GM12872 (cell line): ENCODE results near the gene SMU1.

Experiments used
- CTCF ChIP-seq: IDR thresholded peaks from 3 replicates; pipeline ENCODE4 v1.5.1; 2011; ENCODE audit warnings: low read depth, mild to moderate bottlenecking, low read length, moderate library complexity; ENCODE audit not compliant: insufficient read depth

The SMU1 gene

DNA sequence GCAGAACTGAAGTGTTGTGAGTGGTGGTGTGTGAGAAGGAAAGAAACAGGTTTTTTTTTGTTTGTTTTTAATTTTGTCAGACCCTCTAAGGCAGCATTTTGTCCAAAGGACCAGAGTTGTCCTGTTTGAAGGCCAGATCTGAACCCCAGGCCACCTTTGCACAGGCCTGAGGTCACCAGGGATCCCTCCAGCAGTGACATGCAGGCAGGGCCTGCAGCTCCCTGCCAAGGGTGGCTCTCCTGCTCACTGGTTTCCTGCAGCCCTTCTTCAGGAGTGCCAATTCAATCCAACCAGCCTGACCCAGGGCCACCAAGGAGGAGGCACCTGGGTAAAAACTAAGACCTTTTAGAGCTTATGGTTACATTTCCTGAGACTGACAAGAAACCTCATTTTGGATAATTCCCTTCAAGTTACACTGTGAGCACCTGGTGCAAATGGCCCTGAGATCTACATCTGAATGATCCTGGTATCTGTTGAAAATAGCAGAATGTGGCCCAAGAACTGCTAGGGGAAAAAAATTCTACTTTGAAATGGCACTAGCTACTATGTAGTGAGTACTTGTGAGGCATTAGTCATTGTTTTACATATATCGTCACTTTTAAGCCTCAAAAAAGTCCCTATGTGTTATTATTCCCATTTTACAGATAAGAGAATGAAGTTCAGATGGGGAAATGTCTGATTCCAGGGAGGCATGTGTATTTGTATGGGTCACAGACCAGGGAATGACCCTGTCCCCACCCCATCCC is 33.5 kb upstream of the SMU1 start:
- no peak for TF ChIP-seq CTCF

DNA sequence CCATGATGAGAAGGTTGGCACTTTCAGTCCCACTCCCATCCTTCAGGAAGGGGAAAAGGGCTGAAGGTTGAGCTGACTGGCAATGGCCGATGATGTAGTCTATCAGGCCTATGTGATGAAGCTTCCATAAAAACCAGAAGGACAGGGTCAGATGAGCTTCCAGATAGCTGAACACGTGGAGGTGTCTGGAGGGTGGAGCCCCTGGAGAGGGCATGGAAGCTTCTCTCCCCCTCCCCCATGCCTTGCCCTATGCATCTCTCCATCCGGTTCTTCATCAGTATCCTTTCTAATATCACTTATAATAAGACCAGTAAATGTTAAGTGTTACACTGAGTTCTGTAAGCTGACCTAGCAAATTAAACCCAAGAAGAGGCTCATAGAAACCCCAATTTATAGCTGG is 32.6 kb upstream of the SMU1 start:
- TF ChIP-seq CTCF: no peak

- TF ChIP-seq CTCF: no peak
Observed at GRCh38 chr9:33108472-33108871, 32.0 kb upstream of the SMU1 start.

- no peak for TF ChIP-seq CTCF
Observed at GRCh38 chr9:33107762-33108161, 31.3 kb upstream of the SMU1 start.

DNA sequence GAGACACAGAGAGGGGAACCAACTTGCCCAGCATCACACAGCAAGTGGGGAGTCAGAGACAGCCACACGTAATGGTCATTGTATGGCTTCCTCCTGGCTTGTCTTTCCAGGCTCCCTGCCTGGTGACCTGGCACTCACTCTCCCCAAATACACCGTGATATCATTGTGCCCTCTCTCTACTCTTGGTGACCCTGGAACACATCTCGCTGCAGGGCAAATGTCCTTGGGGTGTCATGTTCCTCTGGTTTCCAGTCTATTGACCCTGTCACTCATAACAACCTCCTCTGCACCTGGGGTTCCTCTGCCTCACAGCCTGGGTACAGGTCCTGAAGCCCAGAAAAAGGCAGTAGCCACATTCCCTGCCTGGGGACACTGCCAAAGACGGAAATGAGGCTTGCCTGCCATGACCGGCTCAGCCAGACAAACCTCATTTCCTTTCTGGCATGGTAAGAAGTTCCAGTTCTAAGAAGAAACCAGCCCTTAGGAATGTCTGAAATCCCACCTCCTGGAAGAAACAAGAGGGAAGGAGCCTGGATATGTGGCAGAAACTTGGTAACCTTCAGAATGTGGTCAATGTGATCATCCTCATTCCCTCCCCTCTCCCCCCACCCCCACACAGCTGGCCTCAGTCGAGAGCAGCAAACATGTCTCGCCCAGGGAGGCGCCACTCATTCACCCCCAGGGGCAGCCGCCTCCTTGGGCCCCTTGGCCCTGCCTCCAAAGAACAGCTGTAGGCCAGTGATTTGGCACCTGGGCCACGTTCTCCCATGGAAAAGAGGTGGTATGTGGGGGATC is 30.6 kb upstream of the SMU1 start:
- TF ChIP-seq CTCF: no peak

- TF ChIP-seq CTCF: 0 out of 3 replicates have a peak, but pooled peaks have one; percentile 12
Observed at GRCh38 chr9:33106372-33106771, 29.9 kb upstream of the SMU1 start.

- no peak for TF ChIP-seq CTCF
Observed at GRCh38 chr9:33105959-33106358, 29.5 kb upstream of the SMU1 start.
